ENCODE measurements around the gene HSD17B2. TPM values are rescaled to one million over a fixed set of nuclear protein-coding genes. Genes with fewer than 3 reads are reported as not detected.
"Not testable (repeated sequence)": the region's sequence is repeated elsewhere in the genome, so short reads cannot be mapped to it uniquely, and the experiment has no call there.

Gene HSD17B2
- total RNA-seq, 1 donor from 2014 or later, result 0.29 TPM

DNA sequence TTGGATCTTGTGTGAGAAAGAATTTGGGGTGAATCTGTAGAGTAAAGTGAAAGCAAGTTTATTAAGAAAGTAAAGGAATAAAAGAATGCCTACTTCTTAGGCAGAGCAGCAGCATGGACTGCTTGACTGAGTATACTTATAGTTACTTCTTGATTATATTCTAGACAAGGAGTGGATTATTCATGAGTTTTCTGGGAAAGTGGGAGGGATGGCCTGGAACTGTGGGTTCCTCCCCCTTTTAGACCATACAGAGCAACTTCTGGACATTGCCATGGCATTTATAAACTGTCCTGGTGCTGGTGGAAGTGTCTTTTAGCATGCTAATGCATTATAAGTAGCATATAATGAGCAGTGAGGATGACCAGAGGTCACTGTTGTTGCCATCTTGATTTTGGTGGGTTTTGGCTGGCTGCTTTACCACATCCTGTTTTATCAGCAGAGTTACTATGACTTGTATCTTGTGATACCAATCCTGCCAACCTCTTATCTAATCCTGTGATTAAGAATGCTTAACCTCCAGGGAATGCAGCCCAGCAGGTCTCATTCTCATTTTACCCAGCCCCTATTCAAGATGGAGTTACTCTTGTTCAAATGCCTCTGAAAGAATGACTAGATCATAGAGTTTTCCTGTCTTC, 58.7 kb downstream of the HSD17B2 start:
- H3K4me3 ChIP-seq (ENCODE audit: low read depth, low read length), result no peak overlapping the region
- TF ChIP-seq, protein P1, sequence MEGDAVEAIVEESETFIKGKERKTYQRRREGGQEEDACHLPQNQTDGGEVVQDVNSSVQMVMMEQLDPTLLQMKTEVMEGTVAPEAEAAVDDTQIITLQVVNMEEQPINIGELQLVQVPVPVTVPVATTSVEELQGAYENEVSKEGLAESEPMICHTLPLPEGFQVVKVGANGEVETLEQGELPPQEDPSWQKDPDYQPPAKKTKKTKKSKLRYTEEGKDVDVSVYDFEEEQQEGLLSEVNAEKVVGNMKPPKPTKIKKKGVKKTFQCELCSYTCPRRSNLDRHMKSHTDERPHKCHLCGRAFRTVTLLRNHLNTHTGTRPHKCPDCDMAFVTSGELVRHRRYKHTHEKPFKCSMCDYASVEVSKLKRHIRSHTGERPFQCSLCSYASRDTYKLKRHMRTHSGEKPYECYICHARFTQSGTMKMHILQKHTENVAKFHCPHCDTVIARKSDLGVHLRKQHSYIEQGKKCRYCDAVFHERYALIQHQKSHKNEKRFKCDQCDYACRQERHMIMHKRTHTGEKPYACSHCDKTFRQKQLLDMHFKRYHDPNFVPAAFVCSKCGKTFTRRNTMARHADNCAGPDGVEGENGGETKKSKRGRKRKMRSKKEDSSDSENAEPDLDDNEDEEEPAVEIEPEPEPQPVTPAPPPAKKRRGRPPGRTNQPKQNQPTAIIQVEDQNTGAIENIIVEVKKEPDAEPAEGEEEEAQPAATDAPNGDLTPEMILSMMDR (conservative IDR thresholded peaks at IDR 0.05; ENCODE audit: low read depth, low read length), result no peak
- no peak for DNase-seq (ENCODE audit: low read depth)

DNA sequence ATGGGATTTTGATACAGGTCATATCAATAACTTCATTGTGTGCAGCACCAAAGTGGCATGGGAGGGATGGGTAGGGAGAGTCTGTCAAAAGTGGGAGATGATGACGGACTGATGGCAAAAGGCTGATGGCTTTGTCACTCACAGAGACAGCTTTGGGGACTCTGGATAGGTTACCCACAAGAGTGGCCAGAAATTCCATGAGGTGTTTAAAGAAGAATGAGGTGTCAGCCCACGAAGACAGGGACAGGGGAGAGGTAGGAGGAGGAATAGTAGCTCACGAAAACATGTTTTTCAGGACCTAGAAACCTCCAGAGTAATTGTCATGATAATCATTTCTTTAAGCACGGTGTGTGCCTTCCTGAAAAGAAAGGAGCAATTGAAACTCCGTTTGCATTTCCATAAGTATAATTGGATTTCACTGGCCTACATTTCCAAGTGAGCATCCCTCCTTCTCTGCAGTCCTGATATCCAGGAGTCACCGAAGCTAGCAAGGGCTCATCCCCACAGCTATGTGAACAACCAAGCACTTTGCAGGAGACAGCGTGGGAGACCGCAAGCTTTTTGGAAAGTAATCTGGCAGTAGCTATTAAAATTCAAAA, 60.0 kb downstream of the HSD17B2 start:
- TF ChIP-seq, protein P1 (conservative IDR thresholded peaks at IDR 0.05; ENCODE audit: low read depth, low read length), result no peak
- no peak for DNase-seq (ENCODE audit: low read depth)
- H3K4me3 ChIP-seq (ENCODE audit: low read depth, low read length), result no peak overlapping the region

DNA sequence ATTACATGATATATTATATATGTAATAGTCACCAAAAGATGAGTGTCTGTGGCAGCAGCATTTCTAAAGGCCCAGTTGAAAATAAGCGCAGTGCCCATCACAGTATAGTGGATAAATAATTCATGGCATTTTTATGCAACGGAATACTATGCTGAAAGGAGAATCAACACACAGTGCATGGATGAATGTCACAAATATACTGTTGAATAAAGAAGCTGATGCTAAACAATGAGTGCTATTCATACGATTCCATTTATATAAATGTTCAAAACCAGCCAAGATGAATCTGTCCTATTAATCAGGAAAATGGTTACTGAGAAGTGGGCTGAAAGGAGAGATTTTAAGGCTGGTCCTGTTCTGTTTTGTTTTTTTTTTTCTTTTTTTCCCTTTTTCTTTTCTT, 61.6 kb downstream of the HSD17B2 start:
- DNase-seq (ENCODE audit: low read depth), result no peak
- no peak overlapping the region for H3K4me3 ChIP-seq (ENCODE audit: low read depth, low read length)
- TF ChIP-seq, protein P1 (conservative IDR thresholded peaks at IDR 0.05; ENCODE audit: low read depth, low read length), result no peak

DNA sequence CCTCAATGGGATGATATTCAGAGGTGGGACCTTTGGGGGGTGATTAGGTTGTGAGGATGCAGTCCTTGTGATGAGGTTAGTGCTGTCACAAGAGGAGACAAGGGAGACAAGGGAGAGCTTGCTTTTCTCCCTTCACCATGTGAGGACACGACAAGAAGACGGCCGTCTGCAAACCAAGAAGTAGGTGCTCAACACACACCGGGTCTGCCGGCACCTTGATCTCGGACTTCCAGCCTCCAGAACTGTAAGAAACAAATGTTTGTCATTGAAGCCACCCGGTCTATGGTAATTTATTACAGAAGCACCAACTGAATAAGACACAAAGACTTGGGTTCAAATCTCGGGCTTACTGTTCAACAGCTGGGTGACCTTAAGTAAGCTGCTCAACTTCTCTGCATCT, 70.1 kb downstream of the HSD17B2 start:
- H3K4me3 ChIP-seq (ENCODE audit: low read depth, low read length), result no peak overlapping the region
- TF ChIP-seq, protein P1 (conservative IDR thresholded peaks at IDR 0.05; ENCODE audit: low read depth, low read length), result no peak
- DNase-seq (ENCODE audit: low read depth), result no peak

DNA sequence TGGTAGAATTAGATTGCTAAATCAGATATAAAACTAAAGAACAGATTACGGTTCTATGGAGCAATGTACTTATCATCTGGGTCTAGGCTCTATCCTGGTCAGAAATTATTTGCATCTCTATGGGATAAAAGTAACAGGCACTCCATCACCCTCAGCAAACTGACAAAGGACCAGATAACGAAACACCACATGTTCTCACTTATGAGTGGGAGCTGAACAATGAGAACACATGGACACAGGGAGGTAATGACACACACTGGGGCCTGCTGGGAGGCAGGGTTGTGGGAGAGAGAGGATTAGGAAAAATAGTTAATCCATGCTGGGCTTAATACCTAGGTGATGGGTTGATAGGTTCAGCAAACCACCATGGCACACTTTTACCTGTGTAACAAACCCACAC, 73.0 kb downstream of the HSD17B2 start:
- no peak overlapping the region for H3K4me3 ChIP-seq (ENCODE audit: low read depth, low read length)
- TF ChIP-seq, protein P1 (conservative IDR thresholded peaks at IDR 0.05; ENCODE audit: low read depth, low read length), result no peak
- no peak for DNase-seq (ENCODE audit: low read depth)

DNA sequence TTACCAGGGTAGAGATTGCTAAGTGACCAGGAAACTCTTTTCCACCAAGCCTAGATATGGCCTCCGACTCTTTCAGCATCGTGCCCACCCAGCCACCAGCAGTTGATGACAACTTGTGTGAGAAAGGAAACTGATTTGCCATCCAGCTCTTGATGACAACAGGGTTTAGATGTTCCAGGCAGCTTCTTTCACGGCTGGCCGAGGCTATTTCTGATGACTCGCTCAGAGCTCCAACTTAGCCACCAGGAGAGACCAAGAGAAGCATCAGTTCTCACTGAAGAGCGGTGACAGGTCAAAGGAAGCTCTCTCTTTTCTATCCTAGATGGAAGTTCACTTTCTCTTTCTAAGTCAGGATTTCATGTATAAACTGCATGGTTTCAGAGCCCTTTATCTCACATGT, 73.7 kb downstream of the HSD17B2 start:
- peak; percentile 1 for DNase-seq (ENCODE audit: low read depth)
- no peak overlapping the region for H3K4me3 ChIP-seq (ENCODE audit: low read depth, low read length)
- TF ChIP-seq, protein P1 (conservative IDR thresholded peaks at IDR 0.05; ENCODE audit: low read depth, low read length), result no peak

DNA sequence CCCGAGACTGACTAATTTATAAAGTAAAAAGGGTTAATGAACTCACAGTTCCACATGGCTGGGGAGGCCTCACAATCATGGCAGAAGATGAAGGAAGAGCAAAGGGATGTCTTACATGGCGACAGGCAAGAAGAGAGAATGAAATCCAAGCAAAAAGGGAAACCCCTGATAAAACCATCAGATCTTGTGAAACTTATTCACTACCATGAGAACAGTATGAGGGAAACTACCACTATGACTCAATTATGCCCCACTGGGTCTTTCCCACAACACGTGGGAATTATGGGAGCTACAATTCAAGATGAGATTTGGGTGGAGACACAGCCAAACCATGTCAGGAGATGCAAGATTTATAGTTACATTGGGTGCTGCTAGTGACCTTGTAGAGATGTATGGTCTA, 74.2 kb downstream of the HSD17B2 start:
- not testable (repeated sequence) for DNase-seq (ENCODE audit: low read depth)

More for the DNA sequence above, 74.2 kb downstream of the HSD17B2 start:
- H3K4me3 ChIP-seq (ENCODE audit: low read depth, low read length), result not testable (repeated sequence)
